HL-60 (cell line): Measurements from ENCODE around the gene DOCK1.

Experiments used
- CTCF ChIP-seq: IDR thresholded peaks from one replicate; pipeline ENCODE4 v1.5.1; 2011; ENCODE audit warnings: low read length, control low read depth, inconsistent platforms; ENCODE audit not compliant: insufficient read depth
- POLR2AphosphoS5 ChIP-seq: IDR thresholded peaks from 2 replicates; pipeline ENCODE4 v1.6.1; 2012; ENCODE audit warnings: low read depth

DNA sequence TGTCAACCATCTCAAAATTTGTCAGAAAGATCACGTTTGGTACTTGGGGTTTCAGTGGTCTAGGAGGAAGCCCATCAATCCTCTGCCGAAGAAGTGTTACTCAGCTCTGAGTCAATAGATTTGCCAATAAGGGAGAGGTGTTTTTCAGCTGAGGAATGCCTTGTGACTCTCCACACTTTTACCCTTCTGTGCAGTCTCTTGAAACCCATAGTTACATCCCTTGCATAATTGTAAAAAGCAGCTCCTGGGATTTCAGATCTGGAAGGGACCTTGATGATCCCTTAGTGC, 243.6 kb downstream of the DOCK1 start:
- TF ChIP-seq CTCF, result no peak
- no peak for TF ChIP-seq POLR2AphosphoS5
